ENCODE measurements around the gene KCNF1.

DNA sequence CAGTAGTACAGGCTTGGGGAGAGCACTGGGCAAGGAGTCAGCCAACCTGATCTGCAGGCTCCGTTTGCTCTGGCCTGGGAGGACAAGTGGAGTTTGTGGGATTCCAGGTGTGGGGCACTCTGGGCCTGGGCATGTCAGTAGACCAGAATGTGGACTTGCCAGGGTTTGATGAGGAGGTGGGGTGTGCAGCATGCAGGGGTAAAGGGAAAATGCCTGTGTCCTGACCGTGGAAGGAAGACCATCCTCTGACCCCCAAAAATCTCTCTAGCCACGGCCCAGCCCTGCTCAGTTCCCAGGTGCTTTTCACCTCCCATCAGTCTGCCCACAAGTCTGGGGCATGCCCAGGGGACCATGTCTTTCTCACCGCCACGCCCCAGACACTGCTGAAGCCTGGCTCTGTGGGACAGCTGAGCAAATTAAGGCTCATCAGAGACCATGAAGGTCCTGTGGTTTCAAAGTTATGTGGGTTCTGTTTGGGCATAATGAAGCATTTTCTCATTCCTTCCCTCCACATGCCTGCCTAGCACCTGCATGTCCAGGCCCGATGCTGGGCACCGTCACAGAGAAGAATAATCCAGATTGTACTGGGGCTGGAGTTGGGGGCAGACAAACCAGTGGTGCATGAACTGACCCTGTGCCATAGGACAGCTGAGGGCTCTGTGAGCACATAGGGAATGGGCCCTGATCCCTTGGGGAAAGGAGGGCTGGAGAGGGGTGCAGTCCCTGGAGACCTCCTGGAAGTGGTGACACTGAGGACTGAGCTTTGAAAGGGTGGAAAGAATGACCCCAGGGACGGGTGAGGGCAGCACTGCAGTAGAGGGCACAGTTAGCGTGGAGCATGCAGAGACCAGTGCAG lies 6.5 kb upstream of the KCNF1 start:
- TF ChIP-seq POLR2AphosphoS5 (IDR thresholded peaks at IDR 0.05; ENCODE audit: low read depth, low read length) (no peak), TAF1 (IDR thresholded peaks at IDR 0.05; ENCODE audit: borderline replicate concordance, insufficient read depth, low read length) (no peak), SIN3A (IDR thresholded peaks at IDR 0.05; ENCODE audit: borderline replicate concordance, insufficient read depth, low read length) (no peak)
- TF ChIP-seq, protein P1, sequence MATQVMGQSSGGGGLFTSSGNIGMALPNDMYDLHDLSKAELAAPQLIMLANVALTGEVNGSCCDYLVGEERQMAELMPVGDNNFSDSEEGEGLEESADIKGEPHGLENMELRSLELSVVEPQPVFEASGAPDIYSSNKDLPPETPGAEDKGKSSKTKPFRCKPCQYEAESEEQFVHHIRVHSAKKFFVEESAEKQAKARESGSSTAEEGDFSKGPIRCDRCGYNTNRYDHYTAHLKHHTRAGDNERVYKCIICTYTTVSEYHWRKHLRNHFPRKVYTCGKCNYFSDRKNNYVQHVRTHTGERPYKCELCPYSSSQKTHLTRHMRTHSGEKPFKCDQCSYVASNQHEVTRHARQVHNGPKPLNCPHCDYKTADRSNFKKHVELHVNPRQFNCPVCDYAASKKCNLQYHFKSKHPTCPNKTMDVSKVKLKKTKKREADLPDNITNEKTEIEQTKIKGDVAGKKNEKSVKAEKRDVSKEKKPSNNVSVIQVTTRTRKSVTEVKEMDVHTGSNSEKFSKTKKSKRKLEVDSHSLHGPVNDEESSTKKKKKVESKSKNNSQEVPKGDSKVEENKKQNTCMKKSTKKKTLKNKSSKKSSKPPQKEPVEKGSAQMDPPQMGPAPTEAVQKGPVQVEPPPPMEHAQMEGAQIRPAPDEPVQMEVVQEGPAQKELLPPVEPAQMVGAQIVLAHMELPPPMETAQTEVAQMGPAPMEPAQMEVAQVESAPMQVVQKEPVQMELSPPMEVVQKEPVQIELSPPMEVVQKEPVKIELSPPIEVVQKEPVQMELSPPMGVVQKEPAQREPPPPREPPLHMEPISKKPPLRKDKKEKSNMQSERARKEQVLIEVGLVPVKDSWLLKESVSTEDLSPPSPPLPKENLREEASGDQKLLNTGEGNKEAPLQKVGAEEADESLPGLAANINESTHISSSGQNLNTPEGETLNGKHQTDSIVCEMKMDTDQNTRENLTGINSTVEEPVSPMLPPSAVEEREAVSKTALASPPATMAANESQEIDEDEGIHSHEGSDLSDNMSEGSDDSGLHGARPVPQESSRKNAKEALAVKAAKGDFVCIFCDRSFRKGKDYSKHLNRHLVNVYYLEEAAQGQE (IDR thresholded peaks at IDR 0.05; ENCODE audit: insufficient read depth in 1 of 2, low read depth in 2 of 2, low read length in 2 of 2): no peak
